K562 (cell line): ENCODE measurements around the gene OR2AT4.

ENCODE experiments used
- ARHGAP35 ChIP-seq: fragments of 450-650 bp; IDR thresholded peaks from 2 replicates; pipeline ENCODE4 v1.6.1; 2018; ENCODE audit not compliant: partially characterized antibody
- MYC ChIP-seq, 2 experiments: fragments of 250-450 bp in 1 of 2; sonication (Bioruptor Pico) in 1 of 2; IDR thresholded peaks; 2 replicates each; pipeline versions ENCODE4 v1.5.1 to v1.6.1; 2012 to 2021; ENCODE audit warnings: low read depth in 2 of 2, borderline replicate concordance in 1 of 2, improper control_type of control experiment in 1 of 2, low read length in 1 of 2, mild to moderate bottlenecking in 1 of 2, moderate library complexity in 1 of 2
- SPI1 ChIP-seq: IDR thresholded peaks from 2 replicates; pipeline ENCODE4 v1.6.1; 2011; ENCODE audit warnings: low read depth, low read length, control low read depth, borderline replicate concordance
- ZFX ChIP-seq: sonication (generic); formaldehyde crosslinking; IDR thresholded peaks from 2 replicates; pipeline ENCODE4 v1.8.0; 2022; ENCODE audit warnings: mild to moderate bottlenecking, missing genetic modification reagents, moderate library complexity
- ZNF766 ChIP-seq: fragments of 200-800 bp; sonication (Bioruptor generic); conservative IDR thresholded peaks from 2 replicates; pipeline ENCODE4 v1.6.1; 2016; ENCODE audit warnings: missing genetic modification characterization, missing compliant biosample characterization
- TF ChIP-seq, protein P1 (sequence below), 2 experiments: fragments of 450-650 bp in 1 of 2; IDR thresholded peaks; 2 replicates each; pipeline ENCODE4 v1.6.1; 2011 to 2017; ENCODE audit warnings: low read depth in 2 of 2, antibody characterized with exemption in 1 of 2, borderline replicate concordance in 1 of 2, low read length in 1 of 2, mild to moderate bottlenecking in 1 of 2, mixed read lengths in 1 of 2; ENCODE audit not compliant: control insufficient read depth in 1 of 2

DNA sequence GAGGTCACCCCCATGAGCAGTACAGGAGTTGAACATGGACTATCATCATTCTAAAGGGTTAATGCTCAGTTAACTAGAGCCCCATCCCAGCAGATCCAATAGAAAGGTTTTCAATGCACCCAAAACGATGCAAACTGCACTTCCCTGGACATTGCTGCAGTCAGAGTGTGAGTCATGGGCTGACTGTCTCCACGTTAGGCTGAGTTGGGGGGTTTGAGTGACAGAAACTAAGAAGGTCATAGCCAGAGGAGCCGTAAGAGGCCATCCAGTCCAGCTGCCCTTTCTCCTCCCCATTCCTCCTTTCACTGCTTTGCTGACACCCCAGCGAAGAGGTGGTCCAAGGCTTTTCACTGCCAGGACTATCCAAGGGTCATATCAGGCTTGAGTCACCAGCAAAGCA is 10.5 kb upstream of the OR2AT4 start:
- TF ChIP-seq ARHGAP35 (no peak), MYC (IDR thresholded peaks at IDR 0.05; ENCODE audit: low read depth, low read length) (no peak), MYC (CRISPR knock-in tag; IDR thresholded peaks at IDR 0.05; ENCODE audit: borderline replicate concordance, low read depth) (no peak), ZFX (CRISPR knock-in tag) (no peak), ZNF766 (CRISPR knock-in tag) (no peak), SPI1 (no peak)
- TF ChIP-seq, protein P1, sequence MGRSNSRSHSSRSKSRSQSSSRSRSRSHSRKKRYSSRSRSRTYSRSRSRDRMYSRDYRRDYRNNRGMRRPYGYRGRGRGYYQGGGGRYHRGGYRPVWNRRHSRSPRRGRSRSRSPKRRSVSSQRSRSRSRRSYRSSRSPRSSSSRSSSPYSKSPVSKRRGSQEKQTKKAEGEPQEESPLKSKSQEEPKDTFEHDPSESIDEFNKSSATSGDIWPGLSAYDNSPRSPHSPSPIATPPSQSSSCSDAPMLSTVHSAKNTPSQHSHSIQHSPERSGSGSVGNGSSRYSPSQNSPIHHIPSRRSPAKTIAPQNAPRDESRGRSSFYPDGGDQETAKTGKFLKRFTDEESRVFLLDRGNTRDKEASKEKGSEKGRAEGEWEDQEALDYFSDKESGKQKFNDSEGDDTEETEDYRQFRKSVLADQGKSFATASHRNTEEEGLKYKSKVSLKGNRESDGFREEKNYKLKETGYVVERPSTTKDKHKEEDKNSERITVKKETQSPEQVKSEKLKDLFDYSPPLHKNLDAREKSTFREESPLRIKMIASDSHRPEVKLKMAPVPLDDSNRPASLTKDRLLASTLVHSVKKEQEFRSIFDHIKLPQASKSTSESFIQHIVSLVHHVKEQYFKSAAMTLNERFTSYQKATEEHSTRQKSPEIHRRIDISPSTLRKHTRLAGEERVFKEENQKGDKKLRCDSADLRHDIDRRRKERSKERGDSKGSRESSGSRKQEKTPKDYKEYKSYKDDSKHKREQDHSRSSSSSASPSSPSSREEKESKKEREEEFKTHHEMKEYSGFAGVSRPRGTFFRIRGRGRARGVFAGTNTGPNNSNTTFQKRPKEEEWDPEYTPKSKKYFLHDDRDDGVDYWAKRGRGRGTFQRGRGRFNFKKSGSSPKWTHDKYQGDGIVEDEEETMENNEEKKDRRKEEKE (IDR thresholded peaks at IDR 0.05; ENCODE audit: borderline replicate concordance in 1 of 2, control insufficient read depth in 1 of 2, low read depth in 2 of 2, low read length in 1 of 2), result no peak
